ENCODE data around the gene ITGB4.

Gene ITGB4

DNA sequence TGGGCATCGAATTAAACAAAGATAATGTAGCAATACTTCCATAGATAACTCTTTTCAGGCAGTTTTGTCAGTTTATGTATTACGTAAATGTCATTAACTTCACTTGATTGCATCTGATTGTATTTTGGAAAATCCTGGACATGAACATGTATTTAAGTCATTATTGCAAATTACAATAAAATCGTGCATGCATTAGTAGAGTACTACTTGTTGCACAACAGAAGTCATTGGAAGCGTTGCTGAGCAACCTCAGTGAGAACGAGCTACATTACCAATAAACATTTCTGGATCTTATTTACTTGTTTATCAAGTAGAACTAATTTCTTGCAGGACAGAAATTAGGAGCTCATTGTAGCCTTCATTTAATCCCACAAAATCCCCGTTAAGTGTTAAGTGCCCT lies 70.0 kb downstream of the ITGB4 start:
- no peak for DNase-seq (ENCODE audit: low spot score)

- no peak for DNase-seq (ENCODE audit: low spot score)
These were observed 72.2 kb downstream of the ITGB4 start for GRCh38 chr17:75793460-75793859.

DNA sequence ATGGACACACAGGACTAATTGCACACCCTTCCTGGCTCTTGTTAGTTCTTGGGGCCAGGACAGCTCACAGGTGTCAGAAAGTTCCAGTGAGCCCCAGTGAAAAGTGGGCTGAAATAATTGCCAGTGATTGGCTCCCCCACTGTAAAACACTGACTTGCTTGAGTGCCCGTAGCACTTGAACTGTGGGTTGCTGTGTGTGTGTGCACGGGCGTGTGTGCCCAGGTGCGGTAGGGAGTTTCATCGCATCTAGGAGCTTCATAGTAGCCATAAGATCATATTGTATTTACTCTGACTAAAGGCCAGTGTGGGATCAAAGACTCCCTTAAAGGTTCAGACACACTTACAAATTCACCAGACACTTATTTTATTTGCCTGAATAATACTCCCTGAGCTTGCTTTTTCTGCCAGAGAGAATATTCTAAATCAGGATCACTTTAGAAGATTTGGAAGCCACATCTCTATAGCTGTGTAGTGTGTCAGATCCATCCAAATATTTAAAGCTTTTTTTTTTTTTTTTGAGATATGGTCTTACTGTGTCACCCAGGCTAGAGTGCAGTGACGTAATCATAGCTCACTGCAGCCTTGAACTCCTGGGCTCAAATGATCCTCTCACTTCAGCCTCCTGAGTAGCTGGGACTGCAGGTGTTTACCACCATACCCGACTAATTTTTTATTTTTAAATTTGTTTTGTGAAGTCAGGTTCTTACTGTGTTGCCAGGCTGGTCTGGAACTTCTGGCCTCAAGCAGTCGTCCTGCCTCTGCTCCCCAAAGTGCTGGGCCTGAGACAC lies 74.8 kb downstream of the ITGB4 start:
- no peak for DNase-seq (ENCODE audit: low spot score)

DNA sequence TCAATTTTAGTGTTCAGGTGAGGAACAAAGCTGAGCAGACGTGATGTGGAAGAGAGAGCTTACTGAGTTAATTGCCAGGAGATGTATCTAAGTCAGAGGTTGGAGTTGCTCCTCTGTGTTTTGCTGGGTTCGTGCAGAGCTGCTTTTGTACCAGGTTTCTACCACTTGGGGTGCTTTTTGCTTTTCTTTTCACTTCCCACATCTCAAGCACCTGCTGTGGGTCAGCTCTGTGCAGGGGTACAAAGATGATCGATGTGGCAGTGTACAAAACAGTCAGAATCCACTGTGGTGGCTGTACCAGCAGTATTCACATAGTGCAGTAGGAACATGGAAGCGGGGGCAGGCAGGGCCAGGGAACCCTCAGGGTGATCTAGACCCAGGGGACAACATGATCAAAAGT lies 78.1 kb downstream of the ITGB4 start:
- no peak for DNase-seq (ENCODE audit: low spot score)

DNA sequence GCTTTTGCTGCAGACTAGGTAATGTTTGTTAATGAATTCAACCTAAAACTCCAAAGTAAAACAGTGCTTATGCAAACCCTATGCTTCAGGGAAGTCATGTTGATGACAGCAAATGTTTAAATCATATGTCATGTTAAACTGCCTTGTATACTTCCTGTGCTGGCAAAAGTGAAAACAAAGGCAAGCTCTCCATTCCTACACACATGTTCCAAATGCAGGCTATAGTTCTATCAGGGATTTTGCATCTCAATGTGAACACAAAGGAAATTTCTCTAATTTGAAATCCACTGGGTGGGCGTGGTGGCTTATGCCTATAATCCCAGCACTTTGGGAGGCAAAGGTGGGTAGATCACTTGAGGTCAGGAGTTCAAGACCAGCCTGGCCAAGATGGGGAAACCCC lies 82.6 kb downstream of the ITGB4 start:
- DNase-seq (ENCODE audit: low spot score) = no peak

GRCh38 chr17:75806822-75807500 lies 85.7 kb downstream of the ITGB4 start:
- no peak for DNase-seq (ENCODE audit: low spot score)

All from RKO (cell line).